Ishikawa (cell line): Measurements from ENCODE around the gene CHURC1.

Source experiments
- EP300 ChIP-seq: IDR thresholded peaks from 2 replicates; pipeline ENCODE4 v1.6.1; 2012; ENCODE audit warnings: borderline replicate concordance
- MAX ChIP-seq: IDR thresholded peaks from 2 replicates; pipeline ENCODE4 v1.6.1; 2012
- TCF12 ChIP-seq: IDR thresholded peaks from 2 replicates; pipeline ENCODE4 v1.6.1; 2012; ENCODE audit warnings: low read depth
- YY1 ChIP-seq: IDR thresholded peaks from 2 replicates; pipeline ENCODE4 v1.6.1; 2012; ENCODE audit warnings: low read depth

GRCh38 chr14:64968167-64968566, 53.9 kb downstream of the CHURC1 start:
- TF ChIP-seq MAX = no peak
- TF ChIP-seq EP300 = no peak
- no peak for TF ChIP-seq YY1
- TF ChIP-seq TCF12 = no peak
